ES-I3 (cell line): Measurements from ENCODE around the gene LPAR4.
A peak's percentile ranks its signal among the peaks of the same experiment; 100 is the strongest.

Experiments used
- H3K36me3 ChIP-seq: 2 replicates; pipeline ENCODE4 v1.6.1; 2013; ENCODE audit warnings: mild to moderate bottlenecking, low read length, control low read depth, moderate library complexity; ENCODE audit not compliant: insufficient read depth
- H3K4me1 ChIP-seq: 2 replicates; pipeline ENCODE4 v1.6.1; 2013; ENCODE audit warnings: mild to moderate bottlenecking, control low read depth, low read length; ENCODE audit not compliant: insufficient read depth
- H3K9ac ChIP-seq: 2 replicates; pipeline ENCODE4 v1.6.1; 2013; ENCODE audit warnings: low read depth, mild to moderate bottlenecking, low read length, moderate library complexity
- H3K9me3 ChIP-seq: 2 replicates; pipeline ENCODE4 v1.6.1; 2013; ENCODE audit warnings: mild to moderate bottlenecking, low read length, moderate library complexity; ENCODE audit not compliant: control insufficient read depth, insufficient read depth

The LPAR4 gene, protein sequence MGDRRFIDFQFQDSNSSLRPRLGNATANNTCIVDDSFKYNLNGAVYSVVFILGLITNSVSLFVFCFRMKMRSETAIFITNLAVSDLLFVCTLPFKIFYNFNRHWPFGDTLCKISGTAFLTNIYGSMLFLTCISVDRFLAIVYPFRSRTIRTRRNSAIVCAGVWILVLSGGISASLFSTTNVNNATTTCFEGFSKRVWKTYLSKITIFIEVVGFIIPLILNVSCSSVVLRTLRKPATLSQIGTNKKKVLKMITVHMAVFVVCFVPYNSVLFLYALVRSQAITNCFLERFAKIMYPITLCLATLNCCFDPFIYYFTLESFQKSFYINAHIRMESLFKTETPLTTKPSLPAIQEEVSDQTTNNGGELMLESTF

GRCh38 chrX:78747489-78747888 is at the start of gene LPAR4:
LPAR4 (plus strand) TSS chrX:78747720; CDS start chrX:78754870, 7,150 bp downstream.
- Histone ChIP-seq H3K9ac (peak within 1 kb of the TSS; percentile 60), H3K4me1 (peaks cover 16% of the 10 kb centered on the region), H3K9me3 (no peaks in the 10 kb centered on the region), H3K36me3 (no peaks in the 10 kb centered on the region)

DNA sequence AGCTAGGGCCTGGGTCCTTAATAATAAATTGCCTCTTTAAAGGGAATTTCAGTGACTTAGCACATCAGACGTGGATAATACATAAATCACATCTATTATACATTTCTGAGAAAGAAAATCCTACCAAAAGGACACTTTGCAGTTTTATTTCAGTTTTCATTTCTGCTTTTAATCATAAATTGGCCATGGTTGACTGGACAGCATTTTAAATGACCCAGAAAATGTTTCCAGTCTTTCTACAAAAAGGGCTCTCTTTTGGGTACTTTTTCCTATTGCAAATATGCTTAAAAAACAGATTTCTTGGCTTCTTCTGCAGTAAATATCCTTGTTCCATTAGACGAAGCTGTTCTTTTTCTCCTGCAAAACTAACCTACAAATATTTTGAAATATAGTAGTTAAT is 41.4 kb upstream of the LPAR4 start:
- Histone ChIP-seq H3K9me3 (no peaks in the 10 kb centered on the region), H3K9ac (no peak overlapping the region), H3K36me3 (no peaks in the 10 kb centered on the region), H3K4me1 (no peaks in the 10 kb centered on the region)

DNA sequence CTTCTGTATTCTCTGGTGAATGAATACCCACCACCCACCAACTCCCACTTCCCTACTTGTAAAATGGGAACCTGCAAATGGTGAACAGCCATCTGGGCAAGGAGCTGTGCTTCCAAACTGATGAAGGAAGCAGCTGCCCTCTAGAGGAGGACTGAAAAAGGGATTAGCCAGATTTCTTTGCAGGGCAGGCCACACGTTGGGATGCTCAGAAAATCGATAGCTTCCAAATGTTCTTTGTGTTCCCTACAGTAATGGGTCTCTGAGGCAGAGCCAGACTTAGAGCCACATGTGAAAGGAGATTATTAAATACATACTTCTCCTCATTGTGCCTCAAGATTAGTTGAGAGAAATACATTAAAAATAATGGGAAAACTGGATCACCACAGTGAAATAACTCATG is 39.3 kb upstream of the LPAR4 start:
- H3K4me1 ChIP-seq: no peaks in the 10 kb centered on the region
- H3K9me3 ChIP-seq: no peaks in the 10 kb centered on the region
- no peak overlapping the region for H3K9ac ChIP-seq
- no peaks in the 10 kb centered on the region for H3K36me3 ChIP-seq

- Histone ChIP-seq H3K9ac (no peak overlapping the region), H3K36me3 (no peaks in the 10 kb centered on the region), H3K9me3 (no peaks in the 10 kb centered on the region), H3K4me1 (no peaks in the 10 kb centered on the region)
Observed at GRCh38 chrX:78708816-78709215, 38.7 kb upstream of the LPAR4 start.

DNA sequence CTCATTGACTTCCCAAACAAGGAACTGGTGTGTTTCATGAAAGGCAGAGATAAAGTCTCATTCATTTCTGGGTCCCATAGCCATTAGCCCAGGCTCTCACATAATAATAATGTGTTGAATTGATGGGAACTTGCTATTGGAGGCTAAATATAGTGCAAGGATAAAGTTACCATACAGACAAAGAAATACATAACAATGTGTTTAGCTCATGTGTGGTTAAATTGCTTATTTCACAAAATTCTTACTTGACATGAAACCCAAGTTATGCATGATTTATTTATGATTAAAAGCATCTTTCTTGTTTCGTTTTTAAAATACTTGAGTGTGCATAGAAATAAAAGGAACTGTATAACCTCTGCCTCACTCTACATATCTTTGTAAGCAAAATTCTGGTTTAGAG is 37.3 kb upstream of the LPAR4 start:
- Histone ChIP-seq H3K9ac (no peak overlapping the region), H3K4me1 (no peaks in the 10 kb centered on the region), H3K36me3 (no peaks in the 10 kb centered on the region), H3K9me3 (no peaks in the 10 kb centered on the region)

GRCh38 chrX:78712336-78712735 is 35.2 kb upstream of the LPAR4 start:
- no peaks in the 10 kb centered on the region for H3K9me3 ChIP-seq
- no peaks in the 10 kb centered on the region for H3K4me1 ChIP-seq
- H3K9ac ChIP-seq: no peak overlapping the region
- H3K36me3 ChIP-seq: no peaks in the 10 kb centered on the region

DNA sequence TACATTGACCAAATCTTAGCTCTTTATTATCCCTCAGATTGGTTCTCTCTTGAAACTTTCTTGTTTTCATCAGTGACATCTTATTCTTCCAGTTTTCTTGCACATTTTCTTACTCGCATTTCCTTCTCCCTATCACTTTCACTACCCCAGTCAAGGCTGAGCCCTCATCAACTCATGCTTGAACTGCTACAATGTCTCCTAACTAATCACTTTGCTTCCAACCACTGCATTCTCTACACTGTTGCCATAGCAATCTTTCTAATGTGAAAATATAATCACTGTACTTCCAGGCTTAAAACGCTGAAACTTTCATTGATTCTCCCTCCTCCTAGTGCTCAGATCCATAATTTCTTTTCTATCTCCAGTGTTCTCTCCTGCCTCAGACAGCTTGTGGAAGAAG is 22.2 kb upstream of the LPAR4 start:
- Histone ChIP-seq H3K4me1 (no peaks in the 10 kb centered on the region), H3K9ac (no peak overlapping the region), H3K36me3 (no peaks in the 10 kb centered on the region), H3K9me3 (no peaks in the 10 kb centered on the region)

DNA sequence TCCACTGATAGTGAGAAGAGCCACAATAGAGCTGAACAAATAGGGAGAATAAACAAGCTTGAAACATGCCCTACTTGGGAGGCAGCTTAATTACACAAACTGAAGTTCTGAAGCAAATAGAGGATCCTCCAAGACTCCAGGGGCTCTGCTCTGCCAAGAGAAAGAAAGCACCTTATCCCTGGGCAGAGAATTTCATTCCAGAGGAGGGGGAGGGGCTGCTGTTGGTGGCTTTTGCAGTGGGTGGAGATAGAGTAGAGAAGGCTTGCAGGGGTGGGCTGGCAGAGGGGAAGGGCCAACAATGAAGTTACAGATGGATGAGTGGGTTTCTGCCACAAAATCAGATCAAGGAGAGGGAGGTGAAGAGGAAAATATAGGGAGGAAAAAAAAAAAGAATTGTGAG is 1.0 kb upstream of the LPAR4 start:
- Histone ChIP-seq H3K9ac (no peak overlapping the region), H3K36me3 (no peaks in the 10 kb centered on the region), H3K9me3 (no peaks in the 10 kb centered on the region), H3K4me1 (peaks cover 16% of the 10 kb centered on the region)

DNA sequence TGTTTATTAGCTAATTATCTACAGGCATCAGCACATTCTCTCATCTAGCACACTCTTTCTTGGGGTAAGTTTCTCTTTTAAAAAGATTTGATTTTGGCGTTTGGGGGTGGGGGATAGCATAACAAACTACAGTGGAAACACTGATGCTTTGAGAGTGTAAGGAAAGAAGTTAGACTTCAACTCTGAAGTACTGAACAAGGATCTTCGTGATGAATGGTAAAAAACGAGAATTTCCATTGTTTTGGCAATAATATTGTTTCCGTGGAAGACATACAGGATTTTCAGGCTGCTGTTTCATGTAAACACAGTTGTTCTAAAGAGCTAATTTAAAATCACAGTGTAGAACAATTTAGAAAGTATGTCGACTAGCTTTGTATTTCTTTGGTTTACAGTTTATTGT is 451 bp downstream of the LPAR4 start:
- H3K36me3 ChIP-seq: no peaks in the 10 kb centered on the region
- H3K9me3 ChIP-seq: no peaks in the 10 kb centered on the region
- peak overlapping the region; percentile 60 for H3K9ac ChIP-seq
- peaks cover 16% of the 10 kb centered on the region for H3K4me1 ChIP-seq

DNA sequence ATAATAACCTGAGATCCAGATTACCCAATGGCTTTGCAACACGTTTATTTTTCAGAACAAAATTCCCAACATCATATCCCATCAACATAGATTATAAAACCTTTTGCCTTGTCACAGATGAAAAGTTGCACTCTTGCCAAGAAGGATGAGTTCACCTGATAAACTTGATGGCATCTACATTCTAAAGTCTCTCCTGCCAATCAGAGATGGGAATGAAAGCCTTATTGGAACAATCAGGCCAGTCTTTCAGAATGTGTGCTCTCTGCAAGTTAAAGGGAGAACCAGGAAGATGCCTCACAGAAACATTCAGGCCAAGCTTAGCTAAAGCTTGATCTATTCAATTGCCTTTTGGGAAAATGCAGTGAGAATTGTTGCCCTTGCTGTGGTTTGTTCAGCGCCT is 1.3 kb downstream of the LPAR4 start:
- Histone ChIP-seq H3K9ac (no peak overlapping the region), H3K9me3 (no peaks in the 10 kb centered on the region), H3K4me1 (peaks cover 16% of the 10 kb centered on the region), H3K36me3 (no peaks in the 10 kb centered on the region)

DNA sequence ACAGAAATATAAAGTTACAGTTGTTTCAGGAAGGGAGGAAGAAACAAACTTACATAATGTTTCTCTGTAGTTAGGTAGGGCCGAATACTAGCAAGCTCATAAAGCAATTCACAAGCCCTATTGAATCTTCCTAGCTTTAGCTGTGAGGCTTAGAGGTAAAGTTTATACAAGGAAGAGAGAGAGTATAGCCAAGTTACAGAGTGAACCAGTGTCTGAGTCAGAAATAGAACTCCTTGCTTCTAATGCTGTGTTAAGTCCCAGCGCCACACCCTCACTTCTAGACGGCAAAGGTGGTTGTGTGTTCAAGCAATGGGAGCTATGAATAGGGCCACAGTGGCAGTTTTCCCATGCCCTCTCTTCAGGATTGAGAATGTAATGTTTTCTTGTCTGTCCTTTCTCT is 6.1 kb downstream of the LPAR4 start:
- Histone ChIP-seq H3K36me3 (no peaks in the 10 kb centered on the region), H3K9me3 (no peaks in the 10 kb centered on the region), H3K4me1 (peaks cover 8% of the 10 kb centered on the region; the same call in 1 of the 2 replicates), H3K9ac (no peak overlapping the region)

- Histone ChIP-seq H3K36me3 (no peaks in the 10 kb centered on the region), H3K9me3 (no peaks in the 10 kb centered on the region), H3K9ac (no peak overlapping the region), H3K4me1 (no peaks in the 10 kb centered on the region)
Observed at GRCh38 chrX:78754917-78755316, 7.4 kb downstream of the LPAR4 start.

GRCh38 chrX:78759081-78759480 is 11.6 kb downstream of the LPAR4 start:
- Histone ChIP-seq H3K9ac (no peak overlapping the region), H3K36me3 (no peaks in the 10 kb centered on the region), H3K4me1 (no peaks in the 10 kb centered on the region), H3K9me3 (no peaks in the 10 kb centered on the region)

DNA sequence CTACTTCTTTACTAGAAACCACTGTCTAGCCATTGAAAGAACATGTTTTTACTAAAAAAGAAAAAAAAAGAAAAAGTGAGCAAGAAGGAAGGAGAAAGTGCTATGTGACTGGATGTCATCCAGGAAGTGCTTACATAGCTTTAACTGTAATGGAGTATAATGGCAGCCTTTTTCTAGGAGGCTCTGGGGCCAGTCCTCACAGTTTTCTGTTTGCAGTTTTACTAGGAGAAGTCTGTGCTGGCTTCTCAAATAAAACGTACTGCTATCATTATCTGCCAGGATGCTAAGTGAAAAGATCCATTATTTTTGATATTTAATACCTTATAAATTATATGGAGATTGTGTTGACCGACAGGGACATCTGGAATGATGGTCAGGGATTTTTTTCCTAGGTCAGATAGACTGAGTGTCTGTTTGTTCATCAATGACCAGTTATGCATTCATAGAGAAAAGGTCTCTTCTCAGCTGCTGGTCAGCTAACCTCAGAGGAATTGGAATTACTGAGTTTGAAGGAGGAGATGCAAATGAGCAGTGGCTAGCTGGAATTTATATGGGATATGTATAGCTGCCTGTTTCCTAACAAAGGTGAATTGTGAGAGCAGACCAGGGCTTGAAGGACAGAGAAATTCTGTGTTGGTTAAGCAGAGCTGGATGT is 21.7 kb downstream of the LPAR4 start:
- Histone ChIP-seq H3K4me1 (peaks cover 3% of the 10 kb centered on the region; the same call in 1 of the 2 replicates), H3K9me3 (no peaks in the 10 kb centered on the region), H3K9ac (no peak overlapping the region)

GRCh38 chrX:78769946-78770345 is 22.4 kb downstream of the LPAR4 start:
- Histone ChIP-seq H3K9ac (no peak overlapping the region), H3K36me3 (no peaks in the 10 kb centered on the region), H3K9me3 (no peaks in the 10 kb centered on the region), H3K4me1 (peaks cover 3% of the 10 kb centered on the region; the same call in 1 of the 2 replicates)

More for the DNA sequence above, 21.7 kb downstream of the LPAR4 start:
- H3K36me3 ChIP-seq: no peaks in the 10 kb centered on the region
